Right lobe of liver (tissue), 6 donors: ENCODE measurements around the gene DET1. TPM values are rescaled to one million over a fixed set of nuclear protein-coding genes. Genes with fewer than 3 reads are reported as not detected.

ENCODE experiments used
- ATAC-seq, 4 donors: fragments of 200-7000 bp; cut with Tn5 transposase; one replicate each; pipeline ENCODE4 v1.9.1; 2020; ENCODE audit warnings: mild to moderate bottlenecking in 4 of 4, moderate library complexity in 4 of 4
- DNase-seq, 3 donors: peaks; one replicate each; pipeline ENCODE4 v3.0.0-alpha.2; 2020
- H3K27ac ChIP-seq, 3 donors: fragments of 200-600 bp; one replicate each; pipeline ENCODE4 v1.8.0; 2022
- H3K27me3 ChIP-seq, 2 donors: fragments of 200-600 bp; one replicate each; pipeline ENCODE4 v1.8.0; 2022
- H3K36me3 ChIP-seq, 4 donors: fragments of 200-600 bp; sonication (generic) in 1 of 4; one replicate each; pipeline versions ENCODE4 v1.5.1 to v1.8.0; 2017 to 2022; ENCODE audit warnings: control low read depth in 1 of 4
- H3K4me1 ChIP-seq, 4 donors: fragments of 200-600 bp; sonication (generic) in 1 of 4; one replicate each; pipeline versions ENCODE4 v1.5.1 to v1.8.0; 2017 to 2022; ENCODE audit warnings: control low read depth in 1 of 4
- H3K4me3 ChIP-seq, 3 donors: fragments of 200-600 bp; one replicate each; pipeline ENCODE4 v1.8.0; 2022
- H3K9me3 ChIP-seq, 4 donors: fragments of 200-600 bp; sonication (generic) in 1 of 4; one replicate each; pipeline versions ENCODE4 v1.5.1 to v1.8.0; 2017 to 2022; ENCODE audit warnings: control low read depth in 1 of 4
- CTCF ChIP-seq, 4 donors: fragments of 200-600 bp in 3 of 4; fragments of 450-650 bp in 1 of 4; IDR thresholded peaks; one replicate each; pipeline versions ENCODE4 v1.5.1 to v1.8.0; 2016 to 2022; ENCODE audit warnings: antibody characterized with exemption in 4 of 4, mild to moderate bottlenecking in 2 of 4
- POLR2A ChIP-seq: fragments of 450-650 bp; IDR thresholded peaks from one replicate; pipeline ENCODE4 v1.6.1; 2017; ENCODE audit warnings: antibody characterized with exemption, mild to moderate bottlenecking
- WGBS: methylation state at CpG from one replicate; pipeline ENCODE4 v1.1.6; 2018; ENCODE audit warnings: low coverage, low lambda C conversion rate; ENCODE audit not compliant: insufficient coverage; ENCODE audit errors: missing lambda C conversion rate; 5-methylcytosine and 5-hydroxymethylcytosine counted together
- intact Hi-C, 2 donors: fragments of 100-400 bp; cut with DNase I; formaldehyde crosslinking; loops; one replicate each; pipeline versions ENCODE4 v1.11.2 to v1.14.1; 2022
- total RNA-seq, 6 experiments: library from RNA; depleted of rRNA in 2 of 6; stranded (reverse); fragments of >200 nt in 2 of 6; fragmentation: NEBNext Ultra II Directional in 3 of 6; extraction: Animal tissue kit (Norgen Biotek cat#: 25700) in 3 of 6; gene quantifications; one replicate each; pipeline versions ENCODE4 v1.1.0 to v1.2.4, GENCODE V29; 2016 to 2023
- donor health status: DM: no; HTN: yes; CAD: no.
- donor health status: DM: no; HTN: no; CAD: no.
- donor health status: DM: no; HTN: no; CAD: no.
- donor health status: DM: no; HTN: yes; CAD: no.
- donor health status: DM: no; HTN: yes; CAD: no.

Gene DET1
- total RNA-seq, 6 experiments from 2014 or later = 1.3 to 2.5 (median 1.9) TPM

- ATAC-seq (no peak), DNase-seq (no peak)
- Histone ChIP-seq H3K36me3 (no peaks in the 10 kb centered on the region), H3K4me1 (no peaks in the 10 kb centered on the region), H3K27ac (no peak overlapping the region), H3K9me3 (no peaks in the 10 kb centered on the region), H3K4me3 (no peak overlapping the region), H3K27me3 (no peaks in the 10 kb centered on the region)
- TF ChIP-seq CTCF (IDR thresholded peaks at IDR 0.05) (no peak), POLR2A (no peak)
- intact Hi-C loops = loop anchor here in 1 of 2 donors (10.0 kb wide), 1 partner anchor 116 kb away; no protein-coding TSS in a partner anchor
- WGBS = no CpG with 5 or more reads among the region's 3 CpGs
Observed at GRCh38 chr15:88498996-88499395, 47.5 kb downstream of the DET1 start.

GRCh38 chr15:88497109-88497765 is 49.2 kb downstream of the DET1 start:
- no peak for TF ChIP-seq CTCF (IDR thresholded peaks at IDR 0.05)
- no peak for TF ChIP-seq POLR2A
- H3K27me3 ChIP-seq = no peaks in the 10 kb centered on the region
- WGBS = 92% methylated on average over 3 of the region's 11 CpGs
- no peaks in the 10 kb centered on the region for H3K9me3 ChIP-seq
- no peaks in the 10 kb centered on the region for H3K36me3 ChIP-seq
- no peak for DNase-seq
- no peak for ATAC-seq
- H3K4me3 ChIP-seq = no peak overlapping the region
- no peaks in the 10 kb centered on the region for H3K4me1 ChIP-seq
- no peak overlapping the region for H3K27ac ChIP-seq
- intact Hi-C loops = loop anchor here in 1 of 2 donors (10.0 kb wide), 1 partner anchor 118 kb away; no protein-coding TSS in a partner anchor

GRCh38 chr15:88493844-88494243 is 52.6 kb downstream of the DET1 start:
- Histone ChIP-seq H3K27me3 (no peaks in the 10 kb centered on the region), H3K36me3 (no peaks in the 10 kb centered on the region), H3K27ac (no peak overlapping the region), H3K4me3 (no peak overlapping the region), H3K4me1 (no peaks in the 10 kb centered on the region), H3K9me3 (no peaks in the 10 kb centered on the region)
- TF ChIP-seq POLR2A = no peak
- TF ChIP-seq CTCF (IDR thresholded peaks at IDR 0.05) = no peak
- ATAC-seq (no peak), DNase-seq (no peak)
- intact Hi-C loops = loop anchor here in 1 of 2 donors (10.0 kb wide), 1 partner anchor 121 kb away; no protein-coding TSS in a partner anchor
- WGBS = 71% methylated on average over 1 of the region's 10 CpGs

- no peak overlapping the region for H3K4me3 ChIP-seq
- intact Hi-C loops = loop anchor here in 1 of 2 donors (10.0 kb wide), 1 partner anchor 124 kb away; no protein-coding TSS in a partner anchor
- WGBS = 79% methylated on average over 8 of the region's 10 CpGs
Observed at GRCh38 chr15:88491158-88491557, 55.3 kb downstream of the DET1 start.

More at GRCh38 chr15:88491158-88491557, 55.3 kb downstream of the DET1 start:
- H3K9me3 ChIP-seq = no peaks in the 10 kb centered on the region
- ATAC-seq (no peak), DNase-seq (no peak)
- H3K27me3 ChIP-seq = no peaks in the 10 kb centered on the region
- H3K4me1 ChIP-seq = no peaks in the 10 kb centered on the region
- no peak overlapping the region for H3K27ac ChIP-seq
- H3K36me3 ChIP-seq = no peaks in the 10 kb centered on the region
- TF ChIP-seq CTCF (IDR thresholded peaks at IDR 0.05) (no peak), POLR2A (no peak)
